Fibroblast of skin of right biceps (primary cell): ENCODE measurements around the gene TXNDC17.
A peak's percentile ranks its signal among the peaks of the same experiment; 100 is the strongest.
"Not testable (repeated sequence)": the region's sequence is repeated elsewhere in the genome, so short reads cannot be mapped to it uniquely, and the experiment has no call there.

Source experiments
- DNase-seq: peaks from one replicate; pipeline ENCODE4 v3.0.0-alpha.2; 2013

The TXNDC17 gene

DNA sequence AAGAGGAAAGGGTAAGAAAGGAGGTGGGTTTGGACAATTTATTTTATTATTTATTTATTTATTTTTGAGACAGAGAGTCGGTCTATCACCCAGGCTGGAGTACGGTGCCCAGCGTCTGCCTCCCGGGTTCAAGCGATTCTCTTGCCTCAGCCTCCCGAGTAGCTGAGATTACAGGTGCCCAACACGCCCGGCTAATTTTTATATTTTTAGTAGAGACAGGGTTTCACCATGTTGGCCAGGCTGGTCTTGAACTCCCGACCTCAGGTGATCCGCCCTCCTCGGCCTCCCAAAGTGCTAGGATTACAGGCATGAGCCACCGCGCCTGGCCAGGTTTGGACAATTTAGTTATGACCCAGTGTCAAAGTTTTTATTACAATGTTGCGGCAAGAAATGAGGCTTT lies 22.3 kb downstream of the TXNDC17 start:
- DNase-seq = not testable (repeated sequence)

DNA sequence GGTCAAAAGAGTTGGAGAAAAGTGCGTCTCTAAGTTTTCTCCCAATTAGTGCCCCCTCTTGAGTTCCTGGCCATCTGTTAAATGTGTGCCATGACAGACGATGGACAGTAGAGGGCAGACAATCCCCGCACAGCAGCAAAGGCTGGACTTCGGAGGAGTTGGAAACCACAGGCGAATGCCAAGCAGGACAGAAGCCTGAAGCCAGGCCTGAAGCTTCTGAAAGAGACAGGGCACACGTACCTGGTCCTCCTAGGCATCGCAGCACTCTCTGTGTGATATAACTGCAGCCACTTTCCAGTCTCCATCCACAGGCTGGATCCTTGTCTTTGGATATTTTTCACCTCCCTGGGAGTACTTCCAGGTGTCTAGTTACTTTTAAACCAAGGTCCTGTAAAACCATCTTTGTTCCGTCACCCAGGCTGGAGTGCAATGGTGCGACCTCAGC lies 25.2 kb downstream of the TXNDC17 start:
- DNase-seq = peak; percentile 74

DNA sequence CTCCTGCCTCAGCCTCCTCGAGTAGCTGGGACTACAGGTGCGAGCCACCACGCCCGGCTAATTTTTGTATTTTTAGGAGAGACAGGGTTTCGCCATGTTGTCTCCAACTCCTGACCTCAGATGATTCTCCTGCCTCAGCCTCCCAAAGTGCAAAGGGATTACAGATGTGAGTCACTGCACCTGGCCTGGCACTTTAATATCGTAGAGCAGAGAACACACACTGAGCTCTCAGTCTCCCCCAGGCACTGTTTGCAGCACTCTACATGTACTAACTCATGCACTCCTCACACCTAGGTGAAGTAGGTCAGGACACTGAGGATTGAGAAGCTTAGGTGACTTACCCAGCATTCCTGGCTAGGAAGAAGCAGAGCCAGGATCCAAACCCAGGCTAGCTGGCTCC lies 25.7 kb downstream of the TXNDC17 start:
- no peak for DNase-seq

DNA sequence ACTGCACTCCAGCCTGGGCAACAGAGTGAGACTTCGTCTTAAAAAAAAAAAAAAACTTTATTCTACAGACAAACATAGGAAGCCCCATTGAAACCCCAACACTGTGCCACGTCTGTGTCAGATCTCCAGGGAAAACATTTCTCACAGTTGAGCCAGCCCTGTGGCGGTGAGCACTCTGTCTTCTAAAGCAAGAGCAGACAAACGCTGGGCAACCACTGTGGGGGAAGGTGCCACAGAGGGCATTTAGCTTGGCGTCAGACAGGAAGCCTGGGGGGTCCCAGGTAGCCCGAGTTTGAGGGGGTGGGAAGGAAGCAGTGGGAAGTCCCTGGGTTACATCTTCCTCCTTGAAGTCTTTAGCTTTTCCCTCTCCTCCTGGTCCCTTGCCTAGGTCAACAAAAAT lies 26.7 kb downstream of the TXNDC17 start:
- DNase-seq = no peak

DNA sequence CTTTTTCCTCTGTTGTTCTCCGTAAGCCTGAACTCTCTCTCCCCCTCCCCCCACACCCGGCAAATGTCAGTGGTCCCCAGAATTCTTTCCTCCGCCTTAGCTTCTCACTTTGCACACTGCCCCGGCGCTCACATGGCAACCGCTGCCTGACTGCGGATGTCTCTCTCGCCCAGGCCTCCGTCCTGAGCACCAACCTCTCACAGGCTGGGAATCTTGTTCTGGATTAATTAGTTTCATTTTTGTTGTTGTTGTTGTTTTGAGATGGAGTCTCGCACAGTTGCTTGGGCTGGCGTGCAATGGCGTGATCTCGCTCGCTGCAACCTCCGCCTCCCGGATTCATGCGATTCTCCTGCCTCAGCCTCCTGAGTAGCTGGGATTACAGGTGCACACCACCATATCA lies 27.4 kb downstream of the TXNDC17 start:
- no peak for DNase-seq

DNA sequence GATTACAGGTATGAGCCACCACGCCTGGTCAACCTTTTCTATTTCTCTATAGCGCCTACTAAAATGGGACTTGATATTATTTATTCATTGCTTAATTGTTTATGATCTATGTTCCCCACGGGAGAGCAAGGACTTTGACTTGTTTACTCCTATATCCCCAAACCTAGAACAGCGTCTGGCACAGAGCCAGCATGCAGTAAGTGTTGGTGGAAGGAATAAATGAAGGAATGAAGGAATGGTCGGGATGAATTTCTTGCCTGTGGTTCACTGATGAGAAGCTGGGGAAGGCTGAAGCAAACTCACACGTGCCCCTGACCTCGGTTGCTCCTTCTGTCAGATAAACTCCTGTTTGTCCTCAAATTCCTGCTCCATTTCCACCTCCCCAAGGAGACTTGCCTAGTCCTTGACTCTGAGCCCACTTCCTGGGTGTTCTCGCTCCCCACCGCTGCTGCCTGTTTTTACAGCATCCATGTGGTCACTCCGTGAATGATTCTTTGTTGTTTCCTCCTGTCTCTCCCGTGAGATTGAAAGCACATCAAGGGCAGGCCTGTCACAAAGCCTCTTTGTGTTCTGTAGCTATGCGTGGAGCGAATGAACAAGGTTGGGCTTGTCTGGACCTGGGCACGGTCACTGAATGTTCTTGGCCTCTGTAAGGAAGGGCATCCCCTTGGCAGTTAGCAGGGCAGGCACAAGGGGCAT lies 28.0 kb downstream of the TXNDC17 start:
- DNase-seq = no peak

DNA sequence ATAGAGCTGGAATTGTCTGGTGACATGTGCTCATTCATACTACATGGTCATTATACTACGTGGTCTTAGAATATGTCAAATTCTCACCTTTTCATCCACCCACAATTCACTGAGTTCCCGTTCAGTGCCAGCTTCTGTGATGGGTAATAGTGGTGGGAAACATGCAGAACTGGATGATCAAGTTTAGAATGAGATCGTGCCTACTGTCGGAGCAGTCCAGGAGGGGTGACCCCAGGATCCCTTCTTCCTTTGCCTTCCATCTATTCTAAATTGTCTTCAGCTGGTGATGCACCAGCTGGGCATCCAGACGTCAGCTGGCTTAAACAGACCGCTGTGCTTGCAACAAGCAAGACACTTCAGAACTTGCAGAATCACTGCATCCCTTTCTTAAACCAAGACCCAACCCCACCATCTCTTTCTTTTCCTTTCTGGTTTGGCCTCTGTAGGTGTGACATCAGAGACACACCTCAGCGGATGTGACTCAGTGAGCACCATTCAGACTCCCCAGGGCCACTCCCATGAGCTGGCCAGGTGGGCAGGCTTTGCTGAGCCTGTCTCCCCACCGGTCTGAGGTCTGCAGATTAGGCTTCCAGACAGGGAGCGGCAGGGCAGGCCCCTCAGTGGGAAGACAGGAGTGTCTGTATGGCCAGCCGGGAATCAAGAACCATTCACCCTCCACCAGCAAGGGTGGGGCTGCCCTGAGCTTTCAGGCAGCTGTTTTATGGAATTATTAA lies 28.8 kb downstream of the TXNDC17 start:
- no peak for DNase-seq

DNA sequence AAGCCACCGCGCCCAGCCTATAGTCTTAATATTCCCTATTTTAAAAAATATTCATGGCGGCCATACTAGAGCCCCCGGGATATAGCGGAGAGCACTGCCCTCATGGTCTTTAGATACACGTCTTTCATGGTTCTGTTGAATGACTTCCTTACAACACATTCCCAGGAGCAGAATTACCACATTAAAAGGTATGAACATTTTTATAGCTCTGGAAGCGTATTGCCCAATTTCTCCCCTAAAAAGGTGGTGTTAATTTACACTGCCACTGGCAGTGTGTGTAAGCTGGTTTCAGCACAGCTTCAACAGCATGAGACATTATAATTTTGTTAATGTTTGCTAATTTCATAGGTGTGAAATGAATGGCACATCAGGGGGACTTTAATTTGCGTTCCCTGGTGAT lies 29.7 kb downstream of the TXNDC17 start:
- no peak for DNase-seq

DNA sequence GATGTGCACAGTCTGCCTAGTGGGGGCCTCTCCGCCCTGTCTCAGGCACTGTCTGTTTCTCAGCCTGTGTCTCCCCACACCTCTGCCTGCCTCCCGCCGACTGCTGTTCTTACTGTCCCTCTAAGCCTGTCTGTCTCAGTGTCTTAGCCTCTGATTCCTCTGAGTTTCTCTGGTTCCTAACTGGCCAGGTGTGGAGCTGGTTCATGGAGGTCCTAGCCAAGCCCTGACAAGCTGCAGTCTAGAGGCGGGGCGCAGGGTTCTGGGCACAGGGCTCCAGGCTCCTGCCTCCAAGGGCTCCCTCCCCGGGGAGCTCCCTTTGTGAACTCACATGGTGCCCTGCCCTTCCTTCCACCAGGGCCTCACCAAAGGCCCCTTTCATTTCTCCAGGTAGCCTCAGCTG lies 30.1 kb downstream of the TXNDC17 start:
- no peak for DNase-seq

DNA sequence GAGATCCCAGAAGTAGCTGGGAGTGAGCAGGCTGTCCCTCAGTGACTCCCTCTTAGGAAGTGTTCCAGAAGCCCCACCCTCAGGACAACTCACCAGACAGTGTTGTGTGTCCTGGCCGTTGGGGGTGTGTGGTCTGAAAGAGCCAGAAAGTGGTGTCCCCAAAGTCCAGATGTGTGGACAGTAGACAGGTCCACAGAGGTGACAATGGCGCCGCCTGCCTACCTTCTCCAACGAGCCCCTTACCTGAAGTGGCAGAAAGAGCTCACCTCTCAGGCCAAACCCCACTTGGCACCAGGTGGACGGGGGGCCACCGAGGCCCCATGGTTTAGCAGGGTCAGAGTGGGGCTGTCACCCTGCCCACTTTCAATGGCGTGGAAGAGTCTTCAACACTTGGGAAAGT lies 30.6 kb downstream of the TXNDC17 start:
- DNase-seq = no peak

DNA sequence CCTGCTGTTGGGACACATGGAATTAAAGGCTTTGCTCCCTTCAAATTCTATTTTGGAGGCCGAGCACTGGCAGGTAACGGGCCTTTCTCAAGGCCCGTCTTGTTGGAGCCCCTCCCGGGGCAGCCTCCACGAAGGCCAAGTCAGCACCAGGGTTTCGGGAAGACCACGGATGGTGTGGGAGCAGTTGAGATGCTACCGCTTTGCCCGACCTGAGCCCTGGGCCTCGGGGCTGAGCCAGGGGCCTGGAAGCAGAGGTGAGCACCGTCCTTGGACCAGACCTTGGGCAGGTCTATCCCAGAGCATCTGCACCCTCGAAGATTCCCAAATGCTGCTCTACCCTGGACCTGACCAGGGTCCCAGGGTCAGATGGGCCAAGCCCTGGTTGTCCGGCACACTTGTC lies 33.7 kb downstream of the TXNDC17 start:
- no peak for DNase-seq

DNA sequence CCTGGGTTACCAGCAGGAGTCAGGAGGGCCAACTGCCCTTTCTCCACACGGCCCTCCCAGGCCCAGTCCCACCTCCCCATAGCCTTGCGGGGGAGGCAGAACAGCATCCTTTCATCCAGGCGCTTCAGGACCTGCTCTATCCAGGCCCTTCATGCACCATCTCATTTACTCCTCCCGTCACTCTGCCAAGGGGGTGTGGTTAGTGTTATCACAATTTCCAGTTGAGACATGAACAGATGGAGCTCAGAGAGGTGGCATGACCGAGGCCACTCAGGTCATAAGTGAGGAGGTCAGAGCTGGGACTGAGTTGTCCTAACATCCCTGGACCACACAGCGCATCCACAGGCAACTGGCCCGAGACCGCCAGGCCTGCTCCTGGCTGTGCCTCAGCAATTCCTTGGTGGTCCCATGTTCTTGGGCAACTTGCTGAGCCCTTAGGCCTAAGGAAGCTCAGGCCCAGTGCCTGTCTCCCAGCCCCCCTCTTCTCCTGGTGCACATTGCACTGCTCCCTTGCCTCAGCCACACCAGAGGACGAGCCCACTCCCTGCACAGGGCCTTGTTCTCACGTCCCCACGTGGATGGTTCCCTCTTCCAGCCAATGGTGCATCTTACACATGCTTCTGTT lies 34.5 kb downstream of the TXNDC17 start:
- DNase-seq = no peak

DNA sequence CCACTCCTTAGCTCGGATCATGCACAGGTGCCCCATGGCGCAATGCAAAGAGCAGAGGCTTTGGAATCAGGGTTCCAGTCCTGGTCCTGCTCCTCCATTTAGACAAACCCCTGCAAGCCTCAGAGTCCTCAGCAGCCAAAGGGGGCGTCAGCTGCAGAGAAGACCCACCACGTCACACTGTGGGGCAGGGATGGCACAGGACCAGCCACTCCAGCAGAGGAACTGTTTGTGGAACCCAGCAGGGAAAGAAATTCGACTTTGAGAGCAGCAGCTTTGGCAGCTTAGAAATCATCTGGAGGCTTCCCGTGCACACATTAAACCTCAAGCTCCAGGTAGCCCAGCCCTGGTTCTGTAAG lies 35.9 kb downstream of the TXNDC17 start:
- DNase-seq = no peak

DNA sequence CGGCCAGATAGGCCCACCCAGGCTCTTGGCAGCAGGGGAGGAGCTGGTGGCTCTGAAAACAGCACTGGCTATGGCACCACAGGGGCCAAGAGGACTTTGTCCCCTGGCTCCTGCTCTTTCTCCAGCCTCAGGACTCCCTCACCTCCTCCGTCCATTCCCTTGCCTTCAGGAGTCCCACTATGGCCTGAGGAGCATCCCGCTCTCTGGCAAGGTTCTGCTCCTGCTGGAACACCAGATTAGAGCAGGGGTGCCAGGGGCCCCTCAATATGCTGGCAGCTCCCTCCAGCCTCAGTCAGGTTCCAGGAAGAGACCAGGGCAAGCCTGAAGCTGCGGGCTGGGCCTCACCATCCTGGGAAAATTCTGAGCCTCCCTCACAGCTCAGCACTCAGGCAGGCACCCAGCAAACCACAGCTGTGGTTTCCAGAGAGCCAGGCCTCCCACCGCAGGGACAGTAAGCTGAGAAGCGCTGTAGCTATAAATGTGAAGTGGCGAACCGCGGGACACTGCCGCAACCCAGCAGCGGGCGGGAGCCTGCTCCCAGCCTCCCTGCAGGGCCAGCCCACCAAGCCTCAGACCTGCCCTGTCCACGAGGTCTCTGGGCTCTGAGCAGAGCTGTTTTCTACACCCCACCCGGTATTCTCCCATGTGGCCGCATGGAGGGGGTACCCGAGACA lies 36.4 kb downstream of the TXNDC17 start:
- peak; percentile 21 for DNase-seq

DNA sequence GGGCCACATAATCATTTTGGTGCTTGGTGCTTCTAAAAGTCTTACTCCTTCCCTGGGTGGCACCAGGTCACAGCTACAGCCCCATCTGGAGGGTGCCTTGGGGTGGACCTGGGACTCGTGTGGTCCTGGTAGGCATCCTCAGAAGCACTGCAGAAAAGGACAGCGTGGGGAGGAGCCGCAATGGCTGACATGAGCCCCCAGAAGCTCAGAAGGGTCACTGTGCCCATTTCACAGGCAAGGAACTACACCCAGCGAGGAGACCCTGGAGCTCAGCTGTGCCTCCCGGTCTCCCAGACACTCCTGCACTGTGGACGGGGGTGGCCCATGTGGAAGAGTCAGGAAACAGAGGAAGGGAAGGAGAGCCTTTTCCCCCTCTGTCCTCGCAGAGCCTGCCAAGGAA lies 37.1 kb downstream of the TXNDC17 start:
- no peak for DNase-seq

DNA sequence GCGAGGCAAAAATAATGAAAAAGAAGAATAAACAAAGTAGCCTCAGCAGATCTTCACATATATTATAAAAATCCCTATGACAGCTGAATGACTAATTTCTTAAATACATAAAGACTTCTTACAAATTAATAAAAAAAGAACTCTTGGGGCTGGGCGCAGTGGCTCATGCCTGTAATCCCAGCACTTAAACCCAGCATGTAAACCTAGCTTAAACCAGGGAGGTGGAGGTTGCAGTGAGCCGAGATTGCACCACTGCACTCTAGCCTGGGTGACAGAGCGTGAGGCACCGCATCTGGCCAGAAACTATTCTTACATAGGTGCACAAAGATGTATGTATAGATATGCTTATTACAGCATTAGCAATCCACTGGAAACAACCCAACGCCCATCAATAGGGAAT lies 38.4 kb downstream of the TXNDC17 start:
- no peak for DNase-seq

DNA sequence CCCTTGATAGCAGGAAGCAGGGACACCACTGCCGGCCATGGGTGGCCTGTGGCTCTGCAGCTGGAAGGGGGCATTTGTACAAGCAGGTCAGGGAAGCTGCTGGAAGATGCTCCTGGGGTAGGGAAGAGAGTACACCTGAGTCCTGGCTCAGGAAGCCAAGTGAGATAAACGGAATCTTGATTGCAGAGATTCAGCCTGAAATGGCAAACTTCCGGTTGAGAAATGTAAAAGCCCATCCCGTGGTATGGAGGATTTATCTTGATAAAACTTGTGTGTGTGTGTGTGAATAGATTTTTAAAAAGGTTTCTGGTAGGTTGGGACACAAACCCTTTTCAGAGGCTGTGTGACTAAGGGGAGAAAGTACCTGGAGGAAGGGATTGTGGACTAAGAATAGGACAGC lies 40.3 kb downstream of the TXNDC17 start:
- DNase-seq = no peak

DNA sequence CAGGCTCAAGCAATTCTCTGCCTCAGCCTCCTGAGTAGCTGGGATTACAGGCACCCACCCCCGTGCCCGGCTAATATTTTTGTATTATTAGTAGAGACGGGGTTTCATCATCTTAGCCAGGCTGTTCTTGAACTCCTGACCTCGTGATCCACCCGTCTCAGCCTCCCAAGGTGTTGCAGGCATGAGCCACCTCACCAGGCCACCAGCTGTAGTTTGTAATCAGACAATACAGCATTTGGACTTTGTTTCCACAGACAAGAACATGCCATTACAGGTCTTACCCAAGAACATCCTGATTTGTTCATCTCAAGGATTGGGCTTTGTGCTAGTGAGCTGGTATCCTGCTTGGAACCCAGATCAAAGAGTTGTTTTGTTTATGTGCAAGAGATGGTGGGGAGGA lies 40.8 kb downstream of the TXNDC17 start:
- no peak for DNase-seq

DNA sequence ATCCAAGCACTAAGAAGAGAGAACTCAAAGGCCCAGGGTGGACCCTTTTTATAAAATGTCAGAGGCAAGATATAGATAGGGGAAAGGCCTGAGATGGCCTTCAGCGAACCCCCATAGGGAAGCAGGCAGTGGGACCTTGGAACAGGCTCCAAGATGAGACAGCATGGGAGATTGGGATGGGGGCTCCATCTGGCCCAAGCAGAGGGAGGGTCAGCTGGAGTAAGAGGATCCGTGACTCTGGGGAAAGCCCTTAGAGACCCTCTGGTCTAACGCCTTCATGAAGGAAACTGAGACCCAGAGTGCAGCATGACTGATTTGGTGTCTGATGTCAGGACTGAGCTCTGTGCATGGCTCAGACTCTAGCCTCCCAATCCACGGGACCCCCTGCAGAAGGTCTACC lies 41.5 kb downstream of the TXNDC17 start:
- no peak for DNase-seq

DNA sequence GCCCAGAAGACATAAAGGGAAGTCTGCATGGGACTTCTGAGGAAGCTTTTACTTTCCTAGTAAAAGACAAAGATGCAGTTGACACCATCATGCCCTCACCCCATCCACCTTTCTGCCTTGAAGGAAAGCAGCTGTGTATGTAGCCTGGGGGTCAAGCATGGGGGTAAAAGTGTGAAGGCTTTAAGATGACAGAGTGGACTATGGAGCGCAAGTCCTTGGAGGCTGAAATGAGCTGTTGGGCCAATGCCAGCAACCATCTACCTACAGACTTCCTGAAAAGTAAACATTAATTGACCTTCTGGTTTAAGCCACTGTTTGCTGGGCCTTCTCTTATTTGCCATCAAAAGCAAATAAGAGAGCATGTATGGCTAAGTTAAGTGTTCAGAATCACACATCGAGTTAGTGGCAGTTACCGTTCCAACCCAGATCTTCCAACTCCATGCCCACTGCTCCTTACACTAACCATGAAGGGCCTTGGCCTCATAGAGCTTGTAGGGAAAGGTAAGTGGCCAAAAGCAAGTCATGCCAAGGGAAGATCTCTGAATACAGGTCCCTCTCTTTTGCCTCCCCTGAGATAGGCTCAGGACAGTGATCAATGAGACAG lies 42.3 kb downstream of the TXNDC17 start:
- DNase-seq = no peak

DNA sequence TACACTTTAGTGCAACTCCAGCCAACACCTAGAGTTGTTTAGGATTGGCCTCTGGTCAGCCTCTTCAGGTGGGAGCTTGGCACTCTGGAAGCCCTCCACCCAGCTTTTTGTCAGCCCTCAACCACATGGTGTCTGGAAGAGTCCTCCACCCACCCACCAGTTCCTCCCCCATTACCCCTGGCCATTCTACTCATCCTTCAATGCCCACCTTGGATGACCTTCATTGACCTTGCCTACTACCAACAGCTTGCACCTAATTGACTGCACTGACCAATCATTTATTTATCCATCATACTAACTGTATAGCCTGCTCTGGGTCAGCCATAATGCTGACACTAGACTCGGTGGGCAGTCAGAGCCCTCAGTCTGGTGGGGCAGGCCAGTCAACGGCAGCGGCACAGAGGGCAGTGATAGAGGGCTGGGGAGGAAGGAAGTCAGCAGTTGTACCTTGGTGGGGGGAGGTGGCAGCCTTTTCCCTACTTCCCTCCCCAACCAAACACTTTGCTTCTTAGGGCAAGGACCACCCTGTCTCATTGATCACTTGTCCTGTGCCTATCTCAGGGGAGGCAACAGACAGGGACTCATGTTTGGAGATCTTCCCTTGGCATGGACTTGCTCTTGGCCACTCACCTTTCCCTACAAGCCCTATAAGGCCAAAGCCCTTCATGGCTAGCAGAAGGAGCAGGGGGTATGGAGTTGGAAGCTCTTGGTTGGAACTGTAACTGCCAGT lies 43.0 kb downstream of the TXNDC17 start:
- no peak for DNase-seq

DNA sequence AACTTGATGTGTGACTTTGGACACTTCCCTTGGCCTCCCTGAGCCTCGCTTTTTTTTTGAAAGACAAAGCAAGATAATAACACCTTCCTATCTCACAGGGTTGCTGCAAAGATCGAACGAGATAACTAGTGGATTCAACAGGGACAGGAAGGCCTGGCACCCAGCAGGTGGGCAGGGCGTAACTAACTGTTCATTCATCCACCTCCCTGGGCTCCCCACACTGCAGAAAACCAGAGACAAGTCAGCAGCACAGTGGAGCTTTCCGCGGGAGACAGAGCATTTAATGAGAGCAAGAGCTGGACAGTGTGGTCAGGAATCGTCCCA lies 43.6 kb downstream of the TXNDC17 start:
- DNase-seq = no peak
